SK-N-SH (cell line): Measurements from ENCODE around the gene SHANK2. TPM values are rescaled to one million over a fixed set of nuclear protein-coding genes. Genes with fewer than 3 reads are reported as not detected.

Experiments
- CTCF ChIA-PET: fragments of 300-600, 350-600 bp; formaldehyde crosslinking; extraction: SDS; loops from one replicate; lab custom pipeline; 2021; lab: Yijun Ruan, JAX
- POLR2A ChIA-PET: fragments of 350-600 bp; sonication (Branson Sonifier 250); formaldehyde crosslinking; extraction: SDS; loops from one replicate; lab custom pipeline; 2020; ENCODE audit warnings: antibody characterized with exemption, inconsistent platforms; lab: Yijun Ruan, JAX
- DNase-seq: peaks from one replicate; pipeline ENCODE4 v3.0.0; 2012
- H2AFZ ChIP-seq: fragments of 200-600 bp; sonication (generic); 2 replicates; pipeline ENCODE4 v1.8.1; 2016; ENCODE audit warnings: antibody characterized with exemption, mild to moderate bottlenecking, low read depth
- H3F3A ChIP-seq: fragments of 200-600 bp; sonication (generic); replicated peaks from 2 replicates; pipeline ENCODE3; 2016; ENCODE audit warnings: antibody characterized with exemption, mild to moderate bottlenecking; ENCODE audit not compliant: insufficient read depth
- H3K27ac ChIP-seq, 2 experiments: fragments of 200-500 bp in 1 of 2; fragments of 200-600 bp in 1 of 2; sonication (Bioruptor generic) in 1 of 2; sonication (generic), shearing (Covaris generic) in 1 of 2; 2 replicates each; pipeline versions ENCODE4 v1.5.1 to v1.6.1; 2014 to 2016; ENCODE audit warnings: low read depth in 2 of 2, inconsistent platforms in 1 of 2, low read length in 1 of 2, mild to moderate bottlenecking in 1 of 2, mixed read lengths in 1 of 2
- H3K27me3 ChIP-seq: fragments of 200-600 bp; sonication (generic), shearing (Covaris generic); 2 replicates; pipeline ENCODE4 v1.6.1; 2016; ENCODE audit warnings: mixed run types; ENCODE audit not compliant: insufficient read depth
- H3K36me3 ChIP-seq, 2 experiments: fragments of 200-500 bp in 1 of 2; fragments of 200-600 bp in 1 of 2; sonication (Bioruptor generic) in 1 of 2; sonication (generic) in 1 of 2; replicated peaks in 1 of 2; 2 replicates each; pipeline versions ENCODE3 to v1.5.1; 2014 to 2016; ENCODE audit warnings: low read length in 1 of 2, mild to moderate bottlenecking in 1 of 2; ENCODE audit not compliant: insufficient read depth in 2 of 2, control insufficient read depth in 1 of 2
- H3K4me1 ChIP-seq, 2 experiments: fragments of 200-500 bp in 1 of 2; fragments of 200-600 bp in 1 of 2; sonication (Bioruptor generic) in 1 of 2; sonication (generic), shearing (Covaris generic) in 1 of 2; 2 replicates each; pipeline versions ENCODE4 v1.5.1 to v1.6.1; 2014 to 2016; ENCODE audit warnings: low read depth in 1 of 2, low read length in 1 of 2, mixed run types in 1 of 2; ENCODE audit not compliant: insufficient read depth in 2 of 2, control insufficient read depth in 1 of 2
- H3K4me2 ChIP-seq: fragments of 200-600 bp; sonication (generic), shearing (Covaris generic); 2 replicates; pipeline ENCODE4 v1.6.1; 2017; ENCODE audit warnings: mixed run types
- H3K4me3 ChIP-seq, 2 experiments: fragments of 200-500 bp in 1 of 2; fragments of 200-600 bp in 1 of 2; sonication (Bioruptor generic) in 1 of 2; sonication (generic), shearing (Covaris generic) in 1 of 2; 2 replicates each; pipeline versions ENCODE4 v1.5.1 to v1.8.1; 2014 to 2016; ENCODE audit warnings: low read depth in 2 of 2, inconsistent platforms in 1 of 2, low read length in 1 of 2, mild to moderate bottlenecking in 1 of 2, mixed read lengths in 1 of 2, moderate library complexity in 1 of 2
- H3K79me2 ChIP-seq: fragments of 200-600 bp; sonication (generic); 2 replicates; pipeline ENCODE4 v1.8.1; 2017; ENCODE audit warnings: mild to moderate bottlenecking; ENCODE audit not compliant: insufficient read depth
- H3K9ac ChIP-seq: fragments of 200-600 bp; sonication (generic); 2 replicates; pipeline ENCODE4 v1.6.1; 2017; ENCODE audit warnings: mixed run types
- H3K9me2 ChIP-seq: fragments of 200-600 bp; sonication (generic); 2 replicates; pipeline ENCODE4 v1.6.1; 2017; ENCODE audit warnings: mixed run types
- H3K9me3 ChIP-seq: fragments of 200-600 bp; sonication (generic); 2 replicates; pipeline ENCODE4 v1.6.1; 2017; ENCODE audit warnings: mixed run types, mild to moderate bottlenecking, moderate library complexity
- H4K20me1 ChIP-seq: fragments of 200-600 bp; sonication (generic); 2 replicates; pipeline ENCODE4 v1.6.1; 2017; ENCODE audit warnings: mild to moderate bottlenecking, mixed run types; ENCODE audit not compliant: insufficient read depth
- ELF1 ChIP-seq: IDR thresholded peaks from 2 replicates; pipeline ENCODE4 v1.4.0; 2012
- FOXJ3 ChIP-seq: sonication (generic); formaldehyde crosslinking; IDR thresholded peaks from 2 replicates; pipeline ENCODE4 v1.5.1; 2020; ENCODE audit warnings: mild to moderate bottlenecking, missing genetic modification reagents
- MXI1 ChIP-seq: IDR thresholded peaks from 2 replicates; pipeline ENCODE4 v1.6.1; 2012; ENCODE audit warnings: mild to moderate bottlenecking, low read depth, low read length, improper control_type of control experiment
- NFIC ChIP-seq: IDR thresholded peaks from 2 replicates; pipeline ENCODE4 v1.4.0; 2012; ENCODE audit warnings: borderline replicate concordance
- RFX5 ChIP-seq: IDR thresholded peaks from 2 replicates; pipeline ENCODE4 v1.6.1; 2012; ENCODE audit warnings: mild to moderate bottlenecking, improper control_type of control experiment, low read length
- RXRA ChIP-seq: IDR thresholded peaks from 2 replicates; pipeline ENCODE4 v1.4.0; 2012; ENCODE audit warnings: low read depth, mild to moderate bottlenecking, borderline replicate concordance
- TEAD4 ChIP-seq: IDR thresholded peaks from 2 replicates; pipeline ENCODE4 v1.4.0; 2012; ENCODE audit warnings: mild to moderate bottlenecking, borderline replicate concordance; ENCODE audit not compliant: insufficient read depth
- YY1 ChIP-seq: IDR thresholded peaks from 2 replicates; pipeline ENCODE4 v1.4.0; 2012; ENCODE audit warnings: low read depth, mild to moderate bottlenecking
- WGBS: methylation state at CpG from one replicate; pipeline ENCODE4 v1.1.6; 2017; ENCODE audit warnings: low lambda C conversion rate; 5-methylcytosine and 5-hydroxymethylcytosine counted together
- polyA plus RNA-seq, 3 experiments: library from polyadenylated mRNA; depleted of rRNA; stranded (reverse); fragments of >200 nt; gene quantifications; 2 replicates each; pipeline ENCODE4 v1.2.3, GENCODE V29; 2012
- TF ChIP-seq, protein P1 (sequence below): IDR thresholded peaks from 2 replicates; pipeline ENCODE4; 2012

Gene SHANK2
- polyA plus RNA-seq, 1 of the 3 experiments (the other 2 are of a cell fraction) = under 0.01 TPM

DNA sequence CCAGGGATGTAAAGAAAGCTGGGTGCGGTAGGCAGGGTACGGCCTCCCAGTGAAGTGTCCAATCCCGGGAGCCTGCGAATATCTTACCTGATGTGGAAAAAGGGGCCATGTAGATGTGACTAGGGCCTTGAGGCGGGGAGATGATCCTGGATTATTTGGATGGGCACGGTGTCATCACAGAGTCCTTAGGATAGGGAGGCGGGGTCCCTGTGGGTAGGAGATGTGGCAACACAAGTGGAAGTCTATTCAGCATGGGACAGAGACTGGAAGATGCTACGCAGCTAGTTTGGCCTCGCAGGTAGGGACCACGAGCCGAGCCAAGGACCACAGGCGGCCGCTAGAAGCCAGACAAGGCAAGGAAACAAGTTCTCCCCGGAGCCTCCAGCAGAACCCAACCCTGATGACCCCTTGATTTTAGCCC is 46.4 kb upstream of the SHANK2 start (continued):
- no peak for TF ChIP-seq TEAD4
- no peak for TF ChIP-seq RFX5
- TF ChIP-seq RXRA = no peak
- TF ChIP-seq NFIC = no peak

DNA sequence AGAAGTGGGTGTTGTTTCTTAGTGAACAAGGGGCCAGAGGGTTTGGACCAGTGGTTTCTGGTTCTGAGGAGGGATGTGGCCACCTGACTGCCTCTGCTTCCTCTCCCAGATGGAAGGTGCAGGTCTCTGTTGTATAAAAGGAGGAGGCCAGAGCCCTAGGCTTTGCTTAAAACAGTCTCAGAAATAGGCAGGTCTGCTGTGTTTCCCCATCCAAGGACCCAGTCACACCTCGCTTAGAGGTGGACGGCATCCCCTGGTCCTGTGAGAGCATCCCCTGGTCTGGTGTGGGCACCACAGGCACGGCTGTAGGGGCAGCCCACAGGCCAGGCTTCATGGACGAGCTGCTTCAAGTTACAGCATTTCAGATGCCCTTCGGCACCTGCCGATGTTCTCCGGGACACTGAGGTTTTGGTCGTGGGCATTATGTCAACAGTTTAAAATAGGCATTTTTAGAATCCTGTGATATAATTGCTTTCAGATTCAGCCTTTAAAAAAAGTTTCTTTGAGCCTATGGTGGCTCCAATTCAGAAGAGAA is 45.7 kb upstream of the SHANK2 start:
- H3K9me2 ChIP-seq = no peaks in the 10 kb centered on the region
- CTCF ChIA-PET = no interaction called here
- H3K9me3 ChIP-seq = no peaks in the 10 kb centered on the region
- H3K4me1 ChIP-seq = no peaks in the 10 kb centered on the region
- H3K36me3 ChIP-seq = no peaks in the 10 kb centered on the region
- no peak for DNase-seq
- H4K20me1 ChIP-seq = no peaks in the 10 kb centered on the region
- no peak overlapping the region for H3K9ac ChIP-seq
- H3K27me3 ChIP-seq = no peaks in the 10 kb centered on the region
- H2AFZ ChIP-seq = no peak overlapping the region
- H3K4me2 ChIP-seq = no peak overlapping the region
- H3K79me2 ChIP-seq = no peaks in the 10 kb centered on the region
- H3K4me3 ChIP-seq = no peak overlapping the region
- H3K27ac ChIP-seq = no peak overlapping the region
- no peaks in the 10 kb centered on the region for H3F3A ChIP-seq
- TF ChIP-seq ELF1 = no peak
- no peak for TF ChIP-seq TEAD4
- TF ChIP-seq MXI1 = no peak
- no peak for TF ChIP-seq FOXJ3
- TF ChIP-seq, all 33 proteins: peak for 0
- WGBS = 47% methylated on average over 7 of the region's 8 CpGs
- POLR2A ChIA-PET = no interaction called here

DNA sequence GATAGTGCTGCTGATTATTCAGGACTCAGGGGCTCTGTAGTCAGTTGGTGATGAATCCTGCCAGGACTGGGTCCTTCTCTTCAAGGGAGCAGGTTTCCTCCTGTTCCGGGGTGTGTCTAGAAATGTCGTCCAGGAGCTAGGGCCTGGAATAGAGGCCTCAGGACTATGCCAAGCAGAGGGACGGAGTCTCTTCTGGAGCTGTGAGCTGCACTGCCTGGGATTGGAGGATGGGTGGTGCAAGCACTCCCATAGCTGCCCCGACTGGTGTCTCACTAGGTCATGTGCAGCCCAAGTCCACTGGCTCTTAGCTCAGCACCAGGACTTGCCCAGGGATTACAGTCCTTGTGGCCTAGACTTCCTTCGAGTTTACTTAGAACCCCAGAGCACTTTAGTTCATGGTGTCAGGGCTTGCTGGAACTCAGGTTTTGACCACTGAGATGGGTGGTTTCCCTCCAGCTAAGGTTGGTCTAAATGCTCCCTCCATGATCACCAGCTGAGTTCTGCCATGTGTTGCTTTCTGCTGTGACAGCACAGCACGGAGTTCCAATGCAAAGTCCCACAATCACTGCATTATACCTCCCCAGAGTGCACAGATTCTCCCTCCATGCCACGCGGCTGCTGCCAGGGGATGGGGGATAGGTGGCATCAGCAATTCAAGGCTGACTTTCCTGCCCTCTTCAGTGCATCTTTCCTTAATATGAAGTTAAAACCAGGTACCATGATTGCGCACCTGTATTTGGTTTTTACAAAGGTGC is 42.6 kb upstream of the SHANK2 start:
- no peaks in the 10 kb centered on the region for H3F3A ChIP-seq
- H4K20me1 ChIP-seq = no peaks in the 10 kb centered on the region
- no peaks in the 10 kb centered on the region for H3K36me3 ChIP-seq
- CTCF ChIA-PET = no interaction called here
- H3K9me3 ChIP-seq = no peaks in the 10 kb centered on the region
- 44% methylated on average over 9 of the region's 9 CpGs for WGBS
- no peak for TF ChIP-seq NFIC
- no peak for TF ChIP-seq YY1
- TF ChIP-seq, protein P1, sequence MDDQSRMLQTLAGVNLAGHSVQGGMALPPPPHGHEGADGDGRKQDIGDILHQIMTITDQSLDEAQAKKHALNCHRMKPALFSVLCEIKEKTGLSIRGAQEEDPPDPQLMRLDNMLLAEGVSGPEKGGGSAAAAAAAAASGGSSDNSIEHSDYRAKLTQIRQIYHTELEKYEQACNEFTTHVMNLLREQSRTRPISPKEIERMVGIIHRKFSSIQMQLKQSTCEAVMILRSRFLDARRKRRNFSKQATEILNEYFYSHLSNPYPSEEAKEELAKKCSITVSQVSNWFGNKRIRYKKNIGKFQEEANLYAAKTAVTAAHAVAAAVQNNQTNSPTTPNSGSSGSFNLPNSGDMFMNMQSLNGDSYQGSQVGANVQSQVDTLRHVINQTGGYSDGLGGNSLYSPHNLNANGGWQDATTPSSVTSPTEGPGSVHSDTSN = no peak
- no peak overlapping the region for H3K4me3 ChIP-seq
- H2AFZ ChIP-seq = no peak overlapping the region
- H3K27me3 ChIP-seq = no peaks in the 10 kb centered on the region
- DNase-seq = no peak
- H3K4me1 ChIP-seq = no peaks in the 10 kb centered on the region
- no peak overlapping the region for H3K9ac ChIP-seq
- H3K9me2 ChIP-seq = no peaks in the 10 kb centered on the region
- POLR2A ChIA-PET = no interaction called here
- no peaks in the 10 kb centered on the region for H3K79me2 ChIP-seq
- H3K4me2 ChIP-seq = no peak overlapping the region
- no peak overlapping the region for H3K27ac ChIP-seq
